Retina (tissue), 1 donor: Measurements from ENCODE around the gene DAZAP1.
A peak's percentile ranks its signal among the peaks of the same experiment; 100 is the strongest.

ENCODE experiments used
- DNase-seq: peaks from one replicate; pipeline ENCODE4 v3.0.0-alpha.2; 2016

The DAZAP1 gene

GRCh38 chr19:1394252-1395193 is 12.9 kb upstream of the DAZAP1 start:
- peak; percentile 25 for DNase-seq

- DNase-seq: peak; percentile 8
Observed at GRCh38 chr19:1395194-1396018, 12.0 kb upstream of the DAZAP1 start.

GRCh38 chr19:1396019-1396767 is 11.2 kb upstream of the DAZAP1 start:
- DNase-seq: peak; percentile 3

GRCh38 chr19:1396768-1397679 is 10.4 kb upstream of the DAZAP1 start:
- peak; percentile 12 for DNase-seq

- DNase-seq: no peak
Observed at GRCh38 chr19:1397838-1398237, 9.5 kb upstream of the DAZAP1 start.

- peak; percentile 4 for DNase-seq
Observed at GRCh38 chr19:1399079-1399478, 8.3 kb upstream of the DAZAP1 start.

GRCh38 chr19:1399745-1400144 is 7.6 kb upstream of the DAZAP1 start:
- no peak for DNase-seq

- peak; percentile 51 for DNase-seq
Observed at GRCh38 chr19:1400281-1401137, 6.9 kb upstream of the DAZAP1 start.

GRCh38 chr19:1401138-1401888 is 6.1 kb upstream of the DAZAP1 start, which contains the start of gene GAMT:
Gene GAMT, minus strand, starts transcription at chr19:1401542. Its CDS starts 66 bp downstream, at chr19:1401476.
- DNase-seq: peak; percentile 64

- no peak for DNase-seq
Observed at GRCh38 chr19:1401889-1402217, 5.5 kb upstream of the DAZAP1 start.

GRCh38 chr19:1402411-1403070 is 4.8 kb upstream of the DAZAP1 start:
- DNase-seq: peak; percentile 22

GRCh38 chr19:1406774-1407527 is 435 bp upstream of the DAZAP1 start:
- peak; percentile 99 for DNase-seq

GRCh38 chr19:1408300-1409203 is 1.2 kb downstream of the DAZAP1 start:
- peak; percentile 69 for DNase-seq

GRCh38 chr19:1409204-1410005 is 2.0 kb downstream of the DAZAP1 start:
- DNase-seq: peak; percentile 15

- DNase-seq: no peak
Observed at GRCh38 chr19:1410136-1410786, 2.9 kb downstream of the DAZAP1 start.

GRCh38 chr19:1410789-1411188 is 3.4 kb downstream of the DAZAP1 start:
- DNase-seq: no peak
